ENCODE measurements around the gene TLCD4.

The TLCD4 gene

GRCh38 chr1:95095833-95096217 lies 21.3 kb upstream of the TLCD4 start:
- no peak for DNase-seq

- DNase-seq: no peak
Observed at GRCh38 chr1:95096218-95096841, 20.8 kb upstream of the TLCD4 start.

DNA sequence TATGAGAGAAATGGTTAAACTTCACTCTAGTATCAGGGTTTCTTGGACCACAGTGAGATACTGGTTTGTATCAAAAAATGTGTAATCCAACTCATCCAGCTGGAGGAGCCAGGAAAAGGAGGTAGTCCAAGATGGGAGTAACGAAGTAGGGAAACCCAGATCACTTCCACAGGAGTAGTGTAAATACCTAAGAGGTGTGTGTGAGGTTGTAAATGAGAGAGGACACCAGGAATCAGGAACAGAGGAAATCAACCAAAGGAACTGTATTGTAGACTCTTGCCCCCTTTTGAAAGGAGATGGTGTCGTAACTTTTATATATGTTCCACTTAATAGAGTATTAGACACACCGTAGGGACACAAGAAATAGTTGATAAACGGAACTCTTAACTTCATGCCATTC lies 19.7 kb upstream of the TLCD4 start:
- DNase-seq: no peak

GRCh38 chr1:95098196-95098595 lies 19.0 kb upstream of the TLCD4 start:
- DNase-seq: no peak

- DNase-seq: no peak
Observed at GRCh38 chr1:95108792-95109191, 8.4 kb upstream of the TLCD4 start.

DNA sequence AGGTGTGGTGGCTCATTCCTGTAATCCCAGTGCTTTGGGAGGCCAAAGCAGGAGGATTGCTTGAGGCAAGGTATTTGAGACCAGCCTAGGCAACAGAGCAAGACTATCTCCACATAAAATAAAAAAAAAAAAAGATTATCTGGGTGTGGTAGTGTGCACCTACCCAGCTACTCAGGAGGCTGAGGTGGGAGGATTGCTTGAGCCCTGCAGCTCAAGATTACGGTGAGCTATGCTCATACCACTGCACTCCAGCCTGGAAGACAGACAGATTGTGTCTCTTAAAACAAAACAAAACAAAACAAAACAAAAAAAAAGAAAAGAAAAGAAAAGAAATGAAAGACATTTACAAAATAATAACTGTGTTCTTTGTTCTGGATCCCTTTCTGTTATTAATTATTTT lies 6.1 kb upstream of the TLCD4 start:
- no peak for DNase-seq

DNA sequence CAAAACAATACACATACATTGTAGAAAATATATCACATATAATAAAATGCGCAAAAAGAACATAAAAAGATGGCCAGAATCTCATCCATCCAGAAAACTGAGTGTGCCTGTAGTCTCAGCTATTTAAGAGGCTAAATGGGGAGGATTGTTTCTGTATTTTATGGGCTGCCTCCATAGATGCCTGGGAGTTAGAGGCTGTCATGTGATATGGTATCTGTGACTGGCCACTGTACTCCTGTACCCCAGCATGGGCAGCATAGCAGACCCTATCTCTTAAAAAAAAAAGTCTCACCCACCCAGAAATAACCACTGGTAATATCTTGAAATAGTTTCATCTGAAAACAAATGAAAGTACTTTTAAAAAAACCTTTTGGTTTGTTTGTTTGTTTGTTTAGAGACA lies 3.5 kb upstream of the TLCD4 start:
- DNase-seq: no peak

DNA sequence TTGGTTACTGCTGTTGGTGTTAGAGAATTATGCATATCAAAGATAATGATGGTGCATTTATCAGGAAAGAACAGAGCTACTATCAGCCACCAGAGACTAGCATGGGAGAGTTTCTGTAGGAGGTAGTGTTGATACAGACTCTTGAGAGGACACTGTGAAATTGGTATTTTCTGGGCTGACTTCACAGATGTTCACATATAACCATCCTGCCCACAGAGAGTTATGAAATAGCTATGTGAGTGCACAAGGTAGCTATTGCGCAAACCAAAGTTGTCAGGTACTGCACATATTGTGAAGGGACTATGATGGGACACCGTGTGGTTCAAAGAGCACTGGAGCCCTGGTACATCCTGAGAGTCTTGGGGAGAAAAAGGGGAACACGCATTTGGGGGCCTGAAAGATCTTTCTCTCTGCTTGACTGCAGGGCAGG lies 1.4 kb upstream of the TLCD4 start:
- DNase-seq: no peak

GRCh38 chr1:95116580-95117206 lies 462 bp upstream of the TLCD4 start:
- peak in 37 of 51 donors; percentile 5 to 81 (median 40) for DNase-seq

DNA sequence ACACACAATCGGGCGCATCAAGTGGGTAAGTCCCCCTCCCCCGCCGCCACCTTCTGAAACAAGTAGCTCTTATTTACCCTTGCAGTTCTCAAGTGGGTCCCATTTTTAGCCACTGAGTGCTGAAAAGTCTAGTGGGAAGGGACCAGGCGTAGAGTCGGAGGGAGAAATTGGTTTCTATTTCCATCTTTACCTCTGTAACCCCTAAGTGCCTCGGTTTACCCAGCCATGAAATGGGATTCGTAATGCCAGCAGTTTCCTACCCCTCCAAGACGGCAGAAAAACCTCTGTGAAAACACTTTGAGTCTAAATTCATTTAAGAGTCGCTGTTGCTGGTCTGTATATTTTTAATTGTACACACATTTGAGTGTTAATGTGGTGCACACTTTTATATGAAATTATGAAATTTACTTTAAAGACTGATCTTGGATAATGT lies 928 bp downstream of the TLCD4 start:
- peak in 1 of 51 donors; percentile 27 for DNase-seq

DNA sequence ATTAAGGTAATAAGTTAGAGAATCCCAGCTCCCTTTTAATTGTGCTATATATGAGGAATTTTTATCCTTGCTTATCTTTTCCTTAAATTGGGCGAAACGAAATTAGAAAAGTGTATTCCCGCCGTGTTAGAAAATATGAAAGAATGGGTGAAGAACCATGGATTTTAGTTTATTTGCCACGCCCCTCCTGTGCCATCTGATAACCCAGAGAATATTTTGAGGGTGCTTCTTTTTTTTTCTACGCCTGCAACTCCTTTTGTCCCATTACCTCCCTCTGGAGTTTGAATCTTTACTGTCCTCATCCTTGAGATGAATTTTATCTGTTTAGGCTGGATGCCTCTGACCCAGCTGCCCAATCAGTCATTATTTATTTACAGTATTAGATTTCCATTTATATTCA lies 1.6 kb downstream of the TLCD4 start:
- DNase-seq: no peak

DNA sequence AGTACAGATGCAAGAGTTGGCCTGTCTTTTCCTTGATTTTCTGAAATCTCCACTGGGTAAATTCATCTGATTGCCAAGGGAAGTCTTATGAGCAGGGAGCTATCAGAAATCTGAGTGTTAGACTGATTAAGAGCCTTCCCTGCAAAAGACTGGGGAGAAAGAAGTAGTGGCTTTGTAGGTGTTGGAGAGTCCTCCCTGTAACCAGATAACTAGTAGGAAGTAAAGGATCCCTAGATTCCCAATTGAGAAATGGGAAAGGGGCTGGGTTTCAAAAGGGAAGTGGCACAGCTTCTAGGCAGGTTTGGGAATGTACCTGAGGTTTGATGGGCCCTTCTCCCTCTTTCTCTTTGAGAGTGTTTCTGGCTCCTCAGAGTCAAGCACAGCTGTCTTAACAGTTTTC lies 2.1 kb downstream of the TLCD4 start:
- DNase-seq: no peak

DNA sequence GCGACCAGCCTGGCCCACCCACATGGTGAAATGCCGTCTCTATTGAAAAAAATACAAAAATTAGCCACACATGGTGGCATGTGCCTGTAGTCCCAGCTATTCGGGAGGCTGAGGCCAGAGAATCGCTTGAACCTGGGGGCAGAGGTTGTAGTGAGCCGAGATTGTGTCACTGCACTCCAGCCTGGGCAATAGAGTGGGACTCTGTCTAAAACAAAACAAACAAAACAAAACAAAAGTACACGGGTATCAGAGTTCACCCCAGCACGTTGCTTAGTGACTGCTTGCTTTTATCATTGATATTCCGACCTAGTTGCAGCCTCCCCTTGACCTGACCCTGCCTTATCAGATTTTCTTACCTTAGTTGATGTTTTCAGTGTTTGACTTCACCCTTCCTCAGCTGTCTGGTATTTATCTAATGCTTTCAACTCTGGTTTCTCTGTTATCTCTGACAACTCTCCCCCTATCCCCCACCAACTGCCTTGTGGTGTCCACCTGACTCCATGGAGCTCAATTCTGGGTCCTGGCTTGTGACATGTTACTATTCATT lies 5.1 kb downstream of the TLCD4 start:
- DNase-seq: no peak

DNA sequence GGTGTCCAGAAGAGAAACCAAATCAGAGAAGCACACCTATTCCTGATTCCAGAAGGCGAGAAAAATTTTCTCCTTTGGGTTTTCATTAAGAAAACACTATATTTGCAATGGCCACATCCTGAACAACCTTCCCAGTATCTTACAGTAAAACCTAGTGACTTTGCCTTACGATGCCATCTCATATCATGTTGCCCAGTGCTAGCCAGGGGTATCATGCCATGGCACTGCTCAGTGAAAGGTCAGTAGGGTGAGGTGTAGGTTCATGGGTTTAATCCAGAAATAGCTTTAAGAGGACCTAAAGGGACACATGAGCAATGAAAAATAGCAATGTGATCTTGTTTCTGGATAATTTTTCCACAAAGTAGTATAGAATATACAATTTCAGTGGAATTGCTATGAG lies 7.2 kb downstream of the TLCD4 start:
- no peak for DNase-seq

DNA sequence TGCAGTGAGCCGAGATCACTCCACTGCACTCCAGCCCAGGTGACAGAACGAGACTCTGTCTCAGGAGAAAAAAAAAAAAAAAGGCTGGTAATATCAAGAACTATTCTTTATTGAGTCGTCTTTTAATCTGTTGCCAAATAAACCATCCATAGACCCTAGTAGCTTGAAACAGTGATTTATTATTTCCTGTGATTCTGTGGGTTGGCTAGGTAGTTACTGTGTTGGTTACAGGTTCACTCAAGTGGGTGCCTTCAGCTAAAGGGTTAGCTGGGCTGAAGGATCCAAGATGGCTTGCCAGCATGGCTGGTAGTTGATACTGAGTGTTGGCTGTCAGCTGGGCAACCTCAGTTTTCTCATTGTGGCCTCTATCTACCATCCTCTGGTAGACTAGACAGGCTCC lies 9.2 kb downstream of the TLCD4 start:
- DNase-seq: no peak

GRCh38 chr1:95126846-95127245 lies 9.7 kb downstream of the TLCD4 start:
- DNase-seq: no peak

DNA sequence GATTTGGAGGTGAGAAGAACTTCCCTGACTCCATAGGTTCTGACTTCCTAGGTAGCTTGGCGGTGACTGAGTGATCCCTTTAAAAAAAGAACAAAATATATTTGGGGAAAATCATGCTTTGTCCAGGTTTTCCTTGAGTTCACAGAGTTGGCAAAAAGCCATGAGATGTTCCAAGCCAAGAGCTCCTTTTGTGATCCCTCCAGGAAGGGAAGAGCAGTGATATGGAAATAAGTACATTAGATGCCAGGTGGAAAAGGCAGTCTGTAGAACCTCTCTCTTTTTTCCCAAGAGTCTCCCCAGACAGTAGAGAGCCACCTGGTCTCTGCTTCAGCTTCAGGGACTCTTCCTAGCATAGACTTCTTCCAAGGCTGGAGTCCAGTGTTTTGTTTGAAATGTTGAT lies 10.2 kb downstream of the TLCD4 start:
- no peak for DNase-seq

- no peak for DNase-seq
Observed at GRCh38 chr1:95132762-95133161, 15.6 kb downstream of the TLCD4 start.

GRCh38 chr1:95133687-95134086 lies 16.5 kb downstream of the TLCD4 start:
- DNase-seq: peak in 1 of 51 donors; percentile 6

DNA sequence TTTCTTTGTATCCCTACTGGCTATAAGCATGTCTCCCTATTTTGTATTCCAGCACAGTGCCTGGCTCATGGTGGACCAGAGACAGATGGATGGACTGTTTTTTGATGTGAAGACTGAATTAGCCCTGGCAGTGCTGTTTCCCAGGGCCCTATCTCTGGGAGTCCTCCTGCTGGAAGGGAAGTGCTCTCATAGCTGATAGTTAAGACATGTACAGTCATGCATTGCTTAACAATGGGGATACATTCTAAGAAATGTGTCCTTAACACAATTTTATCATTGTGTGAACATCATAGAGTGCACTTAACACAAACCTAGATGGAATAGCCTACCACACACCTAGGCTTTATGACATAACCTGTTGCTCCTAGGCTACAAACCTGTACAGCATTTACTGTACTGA lies 21.1 kb downstream of the TLCD4 start:
- no peak for DNase-seq

DNA sequence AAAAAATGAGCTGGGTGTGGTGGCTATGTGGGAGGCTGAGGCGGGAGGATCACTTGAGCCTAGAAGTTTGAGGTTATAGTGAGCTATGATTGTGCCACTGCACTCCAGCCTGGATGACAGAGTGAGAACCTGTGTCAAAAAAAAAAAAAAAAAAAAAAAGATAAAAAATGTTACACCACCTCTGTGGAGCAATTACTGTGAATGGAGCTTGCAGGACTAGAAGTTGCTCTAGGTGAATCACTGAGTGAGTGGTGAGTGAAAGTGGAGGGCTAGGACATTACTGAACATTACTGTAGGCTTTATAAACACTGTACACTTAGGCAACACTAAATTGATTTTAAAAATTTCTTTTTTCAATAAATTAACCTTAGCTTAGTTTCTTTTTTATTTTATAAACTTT lies 21.9 kb downstream of the TLCD4 start:
- DNase-seq: no peak

DNA sequence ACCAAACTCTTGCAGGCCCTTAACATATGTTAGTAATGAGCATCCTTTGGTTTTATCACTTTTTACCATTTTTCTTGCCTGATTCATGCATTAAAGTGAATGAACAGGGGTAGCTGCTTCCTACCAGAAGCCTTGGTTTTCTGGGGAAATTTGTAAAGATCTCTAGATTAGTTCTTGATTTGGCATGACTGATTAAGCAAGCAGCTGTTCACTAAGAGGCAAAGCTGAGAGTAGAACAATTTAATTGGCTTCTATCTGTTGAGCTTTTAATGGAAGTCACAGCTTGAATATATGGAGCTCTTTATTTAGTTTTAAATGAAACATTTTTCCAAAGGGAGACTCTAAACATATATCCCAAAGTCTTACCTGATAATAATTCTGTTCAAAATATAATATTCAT lies 23.6 kb downstream of the TLCD4 start:
- DNase-seq: no peak

DNA sequence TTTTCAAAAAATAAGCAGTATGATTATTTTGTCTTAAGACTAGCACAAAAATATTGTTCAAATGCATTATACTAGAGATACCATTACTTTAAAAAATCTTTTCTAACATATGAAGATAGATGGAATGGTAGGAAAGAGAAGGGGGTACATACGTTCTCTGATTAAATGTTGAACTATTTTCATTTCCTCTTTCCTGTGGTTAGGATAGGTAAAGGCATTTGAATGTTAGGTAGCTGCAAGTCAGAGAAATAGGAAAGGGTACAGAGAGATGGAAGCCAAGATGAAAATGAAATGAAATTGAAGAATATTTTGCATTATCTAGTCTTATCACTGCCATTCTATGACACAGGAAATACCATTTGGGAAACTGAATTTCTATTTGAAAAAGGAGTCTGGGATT lies 28.3 kb downstream of the TLCD4 start:
- DNase-seq: no peak

DNA sequence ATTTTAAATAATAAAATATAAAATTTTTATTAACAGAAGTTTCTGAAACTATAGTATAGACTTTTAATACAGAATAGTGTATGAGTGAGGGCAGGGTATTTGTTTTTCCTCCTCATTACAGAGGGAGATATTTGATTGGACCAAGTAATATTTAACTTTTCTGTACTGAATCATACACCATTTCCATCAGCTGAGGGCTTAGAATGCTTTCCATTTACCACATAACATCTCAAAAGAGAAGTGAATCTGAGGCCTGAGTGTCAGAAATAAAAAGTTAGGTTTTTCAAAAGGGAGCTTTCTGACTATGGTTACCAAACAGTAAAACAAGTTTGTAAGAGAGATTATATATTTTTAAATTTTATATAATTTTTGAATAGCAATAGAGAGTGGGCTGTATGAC lies 29.5 kb downstream of the TLCD4 start:
- DNase-seq: no peak

Data from hypothalamus (tissue), 51 donors.